Stimulated activated CD4-positive, alpha-beta T cell treated with anti-CD3 and anti-CD28 coated beads, Interleukin-1b, Interleukin-23, amount 100 ng/mL, for 4 hours (primary cell): ENCODE measurements around the gene MGAT2.
"Not testable (repeated sequence)": the region's sequence is repeated elsewhere in the genome, so short reads cannot be mapped to it uniquely, and the experiment has no call there.

Source experiments
- DNase-seq, 2 donors: peaks; one replicate each; pipeline ENCODE4 v3.0.0-alpha.2; 2020; ENCODE audit warnings: low read depth in 2 of 2

The MGAT2 gene

DNA sequence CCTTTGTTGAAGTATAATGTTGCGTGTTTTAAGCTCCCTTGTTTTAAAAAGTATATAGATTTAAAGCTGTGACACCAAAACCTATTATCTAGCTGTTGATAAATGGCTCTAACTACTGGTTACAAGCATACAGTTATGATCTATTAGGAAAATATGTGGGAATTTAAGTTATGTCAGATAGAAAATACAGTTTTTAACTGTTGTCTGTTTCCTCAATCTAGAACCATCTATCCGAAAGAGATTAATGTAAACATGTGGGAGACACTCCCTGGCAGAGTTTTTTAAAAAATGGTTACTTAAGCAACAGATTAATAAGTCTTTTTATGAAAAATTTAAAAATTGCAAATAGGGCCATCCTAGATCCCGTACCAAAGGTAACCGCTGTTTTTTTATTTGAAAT, 8.3 kb upstream of the MGAT2 start:
- DNase-seq, result no peak

DNA sequence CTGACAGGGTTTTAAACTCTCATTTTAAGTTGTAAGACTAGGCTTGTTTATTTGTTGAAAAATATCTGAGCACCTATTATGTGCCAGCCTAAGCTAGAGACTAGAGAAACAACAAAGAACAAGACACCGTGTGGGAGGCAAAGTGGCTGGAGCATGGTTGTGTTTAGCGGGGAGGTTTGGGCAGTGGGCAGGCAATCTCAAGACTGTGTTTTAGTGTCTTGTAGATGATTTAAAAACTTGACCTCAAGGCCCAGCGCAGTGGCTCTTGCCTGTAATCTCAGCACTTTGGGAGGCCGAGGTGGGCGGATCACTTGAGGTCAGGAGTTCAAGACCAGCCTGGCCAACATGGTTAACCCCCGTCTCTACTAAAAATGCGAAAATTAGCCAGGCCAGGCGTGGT, 7.9 kb upstream of the MGAT2 start:
- no peak for DNase-seq

DNA sequence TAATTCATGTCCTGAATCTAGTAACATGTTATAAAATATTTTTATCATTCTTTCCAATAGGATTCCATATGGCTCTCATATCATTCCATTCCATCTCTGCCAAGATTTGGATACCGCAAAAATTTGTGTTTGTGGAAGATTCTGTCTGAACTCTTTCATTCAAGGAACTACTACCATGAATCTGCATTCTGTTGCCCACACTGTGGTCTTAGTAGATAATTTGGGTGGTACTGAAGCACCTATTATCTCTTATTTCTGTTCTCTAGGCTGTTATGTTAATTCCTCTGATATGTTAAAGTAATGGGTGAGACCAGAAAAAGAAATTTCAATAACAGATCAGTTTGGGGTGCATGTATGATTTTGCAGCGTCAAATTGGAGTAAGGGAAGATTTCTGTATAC, 6.4 kb upstream of the MGAT2 start:
- DNase-seq, result no peak

DNA sequence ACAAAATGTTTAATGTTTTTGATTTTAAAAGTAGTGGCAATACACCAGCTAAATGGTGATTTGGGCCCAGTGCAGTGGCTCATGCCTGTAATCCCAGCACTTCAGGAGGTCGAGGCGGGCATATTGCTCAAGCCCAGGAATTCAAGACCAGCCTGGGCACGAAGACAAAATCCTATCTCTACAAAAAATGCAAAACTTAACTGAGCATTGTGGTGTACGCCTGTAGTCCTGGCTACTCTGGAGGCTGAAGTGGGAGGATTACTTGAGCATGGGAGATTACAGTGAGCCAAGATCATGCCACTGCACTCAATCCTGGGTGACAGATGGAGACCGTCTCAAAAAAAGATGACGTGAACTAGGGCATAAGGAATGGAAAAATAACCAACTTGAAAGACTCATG, 4.8 kb upstream of the MGAT2 start:
- DNase-seq, result no peak

DNA sequence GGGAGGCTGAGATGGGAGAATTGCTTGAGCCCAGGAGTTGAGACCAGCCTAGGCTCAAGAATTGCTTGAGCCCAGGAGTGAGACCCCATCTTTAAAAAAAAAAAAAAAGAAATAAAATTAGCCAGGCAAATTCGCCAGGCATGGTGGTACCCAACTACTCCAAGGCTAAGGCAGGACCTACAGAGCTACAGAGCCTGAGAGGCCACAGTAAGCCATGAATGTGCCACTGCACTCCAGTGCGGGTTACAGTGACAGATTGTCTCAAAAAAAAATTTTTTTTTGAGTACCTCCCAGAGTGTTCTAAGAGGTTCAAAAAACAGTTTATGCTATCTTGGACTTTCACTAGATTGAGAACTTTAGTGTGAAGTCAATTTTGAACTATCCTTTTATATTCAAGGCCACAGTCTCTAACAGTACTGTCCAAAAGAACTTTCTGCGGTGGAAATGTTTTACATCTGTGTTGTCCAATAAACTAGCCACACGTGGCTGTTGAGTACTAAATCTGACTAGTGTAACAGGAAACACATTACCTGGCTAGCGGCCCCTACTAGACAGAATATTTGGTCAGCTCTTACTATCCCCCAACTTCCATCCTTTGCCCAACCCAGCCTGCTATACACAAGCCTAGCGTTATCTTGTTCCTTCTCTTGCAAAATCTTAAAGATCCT, 2.6 kb upstream of the MGAT2 start:
- no peak for DNase-seq

DNA sequence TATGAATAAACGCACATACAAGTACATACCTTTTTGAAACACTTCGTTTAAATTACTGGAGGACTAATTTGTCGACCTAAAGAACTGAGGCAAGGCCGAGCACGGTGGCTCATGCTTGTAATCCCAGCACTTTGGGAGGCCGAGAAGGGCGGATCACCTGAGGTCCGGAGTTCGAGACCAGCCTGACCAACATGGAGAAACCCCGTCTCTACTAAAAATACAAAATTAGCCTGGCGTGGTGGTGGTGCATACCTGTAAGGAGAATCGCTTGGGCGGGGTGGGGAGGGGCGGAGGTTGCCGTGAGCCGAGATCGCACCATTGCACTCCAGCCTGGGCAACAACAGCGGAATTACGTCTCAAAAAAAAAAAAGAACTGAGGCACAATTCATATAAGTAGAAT, 1.3 kb upstream of the MGAT2 start:
- not testable (repeated sequence) for DNase-seq

DNA sequence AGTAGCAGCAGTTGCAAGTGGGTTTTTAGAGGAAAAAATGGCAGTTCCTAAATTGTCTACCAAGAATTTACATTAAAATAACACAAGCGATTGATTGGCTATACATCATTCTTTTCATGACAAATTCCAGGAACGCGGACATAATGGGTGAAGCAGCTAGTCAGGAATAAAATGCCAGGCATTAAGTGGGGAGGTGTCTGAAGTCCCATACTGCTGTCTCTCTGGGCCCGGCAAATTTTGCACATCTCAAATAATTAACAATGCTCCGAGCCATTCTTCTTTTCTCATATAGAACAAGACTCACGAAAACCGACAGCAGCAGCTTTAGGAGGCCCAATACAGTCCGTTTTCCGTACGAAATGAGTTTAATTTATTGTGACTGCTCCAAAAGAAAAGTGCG, 869 bp upstream of the MGAT2 start:
- DNase-seq, result no peak

DNA sequence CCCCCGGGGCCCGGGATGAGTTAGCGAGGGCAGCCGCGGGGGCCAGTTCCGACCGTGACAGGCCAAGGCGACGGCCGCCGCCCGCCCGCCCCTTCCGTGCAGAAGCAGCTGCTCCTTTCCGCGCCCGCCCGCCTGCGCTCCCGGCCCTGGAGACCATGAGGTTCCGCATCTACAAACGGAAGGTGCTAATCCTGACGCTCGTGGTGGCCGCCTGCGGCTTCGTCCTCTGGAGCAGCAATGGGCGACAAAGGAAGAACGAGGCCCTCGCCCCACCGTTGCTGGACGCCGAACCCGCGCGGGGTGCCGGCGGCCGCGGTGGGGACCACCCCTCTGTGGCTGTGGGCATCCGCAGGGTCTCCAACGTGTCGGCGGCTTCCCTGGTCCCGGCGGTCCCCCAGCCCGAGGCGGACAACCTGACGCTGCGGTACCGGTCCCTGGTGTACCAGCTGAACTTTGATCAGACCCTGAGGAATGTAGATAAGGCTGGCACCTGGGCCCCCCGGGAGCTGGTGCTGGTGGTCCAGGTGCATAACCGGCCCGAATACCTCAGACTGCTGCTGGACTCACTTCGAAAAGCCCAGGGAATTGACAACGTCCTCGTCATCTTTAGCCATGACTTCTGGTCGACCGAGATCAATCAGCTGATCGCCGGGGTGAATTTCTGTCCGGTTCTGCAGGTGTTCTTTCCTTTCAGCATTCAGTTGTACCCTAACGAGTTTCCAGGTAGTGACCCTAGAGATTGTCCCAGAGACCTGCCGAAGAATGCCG, 699 bp downstream of the MGAT2 start:
- DNase-seq, result peak in 1 of 2 donors; percentile 50

DNA sequence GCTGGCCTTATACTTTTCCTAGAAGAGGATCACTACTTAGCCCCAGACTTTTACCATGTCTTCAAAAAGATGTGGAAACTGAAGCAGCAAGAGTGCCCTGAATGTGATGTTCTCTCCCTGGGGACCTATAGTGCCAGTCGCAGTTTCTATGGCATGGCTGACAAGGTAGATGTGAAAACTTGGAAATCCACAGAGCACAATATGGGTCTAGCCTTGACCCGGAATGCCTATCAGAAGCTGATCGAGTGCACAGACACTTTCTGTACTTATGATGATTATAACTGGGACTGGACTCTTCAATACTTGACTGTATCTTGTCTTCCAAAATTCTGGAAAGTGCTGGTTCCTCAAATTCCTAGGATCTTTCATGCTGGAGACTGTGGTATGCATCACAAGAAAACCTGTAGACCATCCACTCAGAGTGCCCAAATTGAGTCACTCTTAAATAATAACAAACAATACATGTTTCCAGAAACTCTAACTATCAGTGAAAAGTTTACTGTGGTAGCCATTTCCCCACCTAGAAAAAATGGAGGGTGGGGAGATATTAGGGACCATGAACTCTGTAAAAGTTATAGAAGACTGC, 1.5 kb downstream of the MGAT2 start:
- no peak for DNase-seq

DNA sequence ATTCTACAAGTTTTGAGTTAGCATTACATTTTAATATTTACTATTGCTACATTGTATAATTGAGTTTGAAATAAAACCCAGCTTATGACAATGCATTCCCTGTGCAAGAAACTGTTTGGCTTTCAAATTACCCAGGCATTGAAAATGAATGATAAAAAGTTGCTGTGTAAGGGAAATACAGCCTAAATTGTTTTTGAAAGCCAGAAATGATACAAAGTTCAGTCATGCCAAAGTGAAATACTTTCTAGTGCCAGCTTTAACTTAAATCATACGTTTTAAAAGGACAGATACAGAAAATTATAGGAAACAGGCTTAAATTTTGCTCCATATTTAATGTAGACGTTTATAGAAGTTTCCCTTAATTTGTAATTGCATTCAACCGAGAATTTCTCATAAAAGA, 2.8 kb downstream of the MGAT2 start:
- no peak for DNase-seq

DNA sequence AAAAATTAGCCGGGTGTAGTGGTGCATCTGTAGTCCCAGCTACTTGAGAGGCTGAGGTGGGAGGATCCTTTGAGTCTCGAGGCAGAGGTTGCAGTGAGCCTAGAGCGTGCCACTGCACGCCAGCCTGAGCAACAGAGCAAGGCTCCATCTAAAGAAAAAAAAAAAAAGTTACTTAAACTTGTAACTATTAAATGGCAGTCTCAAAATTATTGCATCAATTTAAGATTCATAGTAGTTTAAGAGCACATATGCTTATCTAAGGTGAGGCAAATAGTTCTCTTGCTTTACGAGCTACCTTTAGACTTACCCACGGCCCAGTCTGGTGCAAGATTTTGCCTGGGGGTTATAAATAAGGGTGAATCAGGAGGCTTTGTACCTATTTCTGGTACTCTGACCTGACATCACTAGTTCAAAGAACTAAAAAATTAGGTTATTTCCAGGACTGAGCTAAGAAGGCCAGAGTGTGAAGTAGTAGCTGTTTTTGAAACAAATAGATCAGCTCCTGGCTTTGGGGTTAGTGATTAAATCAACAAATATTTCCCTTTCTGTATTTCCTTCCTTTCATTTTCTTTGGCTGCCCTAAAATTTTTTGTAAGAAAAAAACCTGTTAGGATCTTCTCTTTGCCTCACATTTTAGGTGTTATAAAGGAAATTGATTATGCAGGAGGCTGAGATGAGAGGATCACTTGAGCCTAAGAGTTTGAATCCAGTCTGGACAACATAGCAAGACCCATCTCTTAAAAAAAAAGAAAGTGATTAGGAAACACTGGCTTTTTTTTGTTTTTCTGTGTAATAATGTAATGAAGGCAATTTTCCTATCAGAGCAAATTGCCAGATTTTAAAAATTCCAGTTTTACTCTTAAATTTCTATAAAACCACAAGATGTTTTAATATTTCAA, 3.6 kb downstream of the MGAT2 start:
- DNase-seq, result no peak

DNA sequence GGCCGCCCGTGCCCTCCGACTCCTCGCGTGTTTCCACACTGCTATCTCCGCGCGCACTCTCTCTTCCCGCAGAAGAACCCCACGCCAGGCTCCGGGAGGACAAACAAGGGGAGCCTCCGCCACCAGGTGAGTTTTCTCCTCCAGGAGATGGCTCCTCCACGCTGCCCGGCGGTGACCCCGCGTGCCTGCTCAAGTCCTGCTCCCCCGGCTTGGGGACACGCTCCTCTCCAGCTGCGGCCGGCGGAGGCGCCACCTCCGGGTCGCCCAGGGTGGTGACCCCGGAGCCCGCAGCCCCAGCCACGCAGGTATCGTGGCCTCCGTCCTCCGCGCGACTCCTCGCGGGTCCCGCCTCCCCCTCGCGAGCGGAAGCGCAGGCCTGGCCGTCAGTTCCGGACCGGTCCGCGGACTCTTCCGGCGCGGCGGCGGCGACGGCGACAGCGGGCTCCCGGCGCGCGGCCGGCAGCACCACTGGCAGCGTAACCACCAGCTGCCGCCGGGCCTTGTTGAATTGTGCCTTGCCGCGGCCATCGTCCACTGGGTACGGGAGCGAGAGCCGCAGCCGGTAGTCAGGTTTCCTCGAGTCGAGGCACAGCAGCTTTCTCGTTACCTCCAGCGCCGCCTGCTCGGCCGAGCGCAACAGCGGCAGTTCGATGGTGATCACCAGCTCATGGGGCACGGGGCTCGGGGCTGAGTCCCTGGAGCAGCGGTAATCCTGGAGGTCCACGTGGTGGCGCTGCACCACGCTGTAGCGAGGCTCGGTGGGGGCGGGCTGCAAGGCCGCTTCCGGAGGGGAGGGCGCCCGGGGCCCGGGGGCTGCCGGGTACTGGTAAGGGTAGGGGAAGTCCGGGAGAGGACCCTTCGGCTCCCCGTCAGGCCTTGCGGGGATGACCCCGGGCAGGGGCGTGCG, 13.3 kb downstream of the MGAT2 start:
- peak; percentile 92 to 95 for DNase-seq

DNA sequence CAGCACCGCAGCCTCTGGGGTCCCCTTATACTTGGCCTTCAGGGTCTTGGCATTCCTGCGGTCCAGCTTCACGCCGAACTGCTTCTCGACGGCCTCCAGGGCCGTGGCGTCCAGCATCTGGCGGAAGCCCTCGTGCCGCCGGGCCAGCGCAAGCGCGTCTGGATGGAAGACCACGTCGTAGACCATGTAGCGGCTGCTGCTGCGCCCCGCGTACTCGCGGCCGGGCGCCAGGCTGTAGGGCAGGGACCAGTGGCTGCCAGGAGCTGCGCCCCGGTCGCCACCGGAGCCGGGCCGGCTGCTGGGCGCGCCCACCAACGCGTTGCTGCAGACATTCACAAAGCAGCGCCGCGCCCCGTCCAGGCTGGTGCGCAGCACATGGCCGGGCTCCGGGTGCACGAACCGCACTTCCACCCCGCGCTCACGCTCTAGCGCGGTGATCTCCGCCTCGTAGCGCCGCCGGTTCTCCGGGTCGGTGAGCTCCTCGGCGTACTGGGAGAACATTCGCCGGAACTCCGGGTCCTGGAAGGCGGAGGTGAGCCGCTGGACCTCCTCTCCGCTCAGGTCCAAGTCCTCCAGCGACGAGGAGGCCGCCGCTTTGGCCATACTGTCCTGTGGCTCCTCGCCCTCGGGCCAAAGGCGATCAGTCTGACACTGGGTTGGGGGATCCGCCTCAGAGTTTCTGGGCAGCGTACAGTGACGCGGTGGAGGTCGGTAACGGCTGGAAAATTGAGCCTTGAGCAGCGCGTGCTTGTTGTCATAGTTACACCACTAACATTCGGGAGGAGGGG, 14.1 kb downstream of the MGAT2 start, which contains the start of gene DNAAF2:
Gene DNAAF2 (minus strand): TSS at position 698 of the 788 bp plus-strand sequence. CDS start 95 bp downstream, at position 603.
- DNase-seq, result peak; percentile 47 to 50

DNA sequence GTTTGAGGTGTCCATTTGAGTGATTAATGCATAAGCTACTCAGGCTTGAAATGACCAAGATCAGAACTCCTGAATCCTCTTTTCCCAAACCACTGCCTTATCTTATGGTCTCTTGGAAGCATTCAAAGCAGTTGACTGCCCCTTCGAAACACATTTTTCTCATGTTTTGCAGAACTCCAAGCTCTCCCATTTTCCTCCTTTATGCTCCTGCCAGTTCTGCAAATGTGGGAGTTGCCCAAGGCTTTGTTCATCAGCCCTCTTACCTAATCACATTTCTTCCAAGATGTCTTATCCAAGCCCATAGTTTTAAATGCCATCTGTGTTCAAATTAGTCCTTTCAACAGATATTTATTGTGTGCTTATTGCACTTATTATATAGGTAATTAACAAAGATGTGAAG, 16.3 kb downstream of the MGAT2 start:
- no peak for DNase-seq

DNA sequence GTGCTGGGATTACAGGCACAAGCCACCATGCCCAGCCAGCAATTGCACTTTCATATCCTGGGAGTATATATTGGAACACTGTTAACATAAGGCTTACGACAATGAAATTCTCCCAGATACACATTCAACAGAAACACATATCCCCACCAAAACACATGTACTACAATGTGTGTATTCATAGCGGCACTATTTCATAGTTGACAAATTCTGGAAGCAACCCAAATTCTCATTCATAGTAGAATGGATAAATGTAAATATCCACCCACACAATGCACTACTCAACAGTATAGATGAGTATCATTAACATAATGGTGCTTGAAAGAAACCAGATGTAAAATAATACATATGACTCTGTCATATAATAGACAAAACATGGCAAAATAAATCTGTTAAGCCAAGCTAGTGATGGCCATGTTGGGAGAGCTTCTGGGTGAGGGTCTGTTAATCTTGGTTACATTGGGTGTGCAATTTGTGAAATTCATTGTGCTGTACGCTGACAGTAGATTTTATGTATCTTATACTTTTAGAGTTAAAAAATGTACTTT, 17.0 kb downstream of the MGAT2 start:
- no peak for DNase-seq

DNA sequence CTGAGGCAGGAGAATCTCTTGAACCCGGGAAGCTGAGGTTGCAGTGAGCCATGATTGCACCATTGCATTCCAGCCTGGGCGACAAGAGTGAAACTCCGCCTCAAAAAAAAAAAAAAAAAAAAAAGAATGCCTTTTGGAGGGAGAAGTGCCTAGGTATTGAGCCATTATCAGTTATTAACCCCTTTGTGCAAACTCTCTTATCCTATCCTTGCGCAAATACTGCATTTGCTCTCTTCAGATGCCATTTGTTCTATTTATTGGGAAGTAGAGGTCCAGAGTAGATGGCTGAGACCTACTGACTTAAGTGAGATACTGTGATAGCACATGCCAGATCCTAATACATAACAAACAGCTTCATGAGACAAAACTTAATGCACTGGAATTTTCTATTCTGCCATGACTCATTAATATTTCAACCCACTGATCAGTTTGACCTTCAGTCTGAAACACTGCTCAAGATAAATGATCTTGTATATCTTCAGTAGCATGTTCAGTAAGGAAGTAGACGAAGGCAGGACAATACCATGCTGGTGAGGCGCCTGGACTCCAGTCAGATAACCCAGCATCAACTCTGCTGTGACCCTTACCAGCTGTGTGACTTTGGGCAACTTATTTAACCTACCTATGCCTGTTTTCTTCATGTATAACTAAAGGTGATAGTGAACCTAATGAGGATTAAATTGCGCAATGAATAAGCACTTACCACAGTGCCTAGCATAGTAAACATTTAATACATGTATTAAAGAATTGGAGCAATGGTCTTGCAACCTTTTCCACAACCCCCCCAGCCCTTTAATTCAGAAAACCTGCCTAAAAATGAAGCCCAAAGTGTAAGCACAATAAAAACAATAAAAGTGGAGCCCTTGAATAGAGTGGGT, 20.2 kb downstream of the MGAT2 start:
- no peak for DNase-seq

DNA sequence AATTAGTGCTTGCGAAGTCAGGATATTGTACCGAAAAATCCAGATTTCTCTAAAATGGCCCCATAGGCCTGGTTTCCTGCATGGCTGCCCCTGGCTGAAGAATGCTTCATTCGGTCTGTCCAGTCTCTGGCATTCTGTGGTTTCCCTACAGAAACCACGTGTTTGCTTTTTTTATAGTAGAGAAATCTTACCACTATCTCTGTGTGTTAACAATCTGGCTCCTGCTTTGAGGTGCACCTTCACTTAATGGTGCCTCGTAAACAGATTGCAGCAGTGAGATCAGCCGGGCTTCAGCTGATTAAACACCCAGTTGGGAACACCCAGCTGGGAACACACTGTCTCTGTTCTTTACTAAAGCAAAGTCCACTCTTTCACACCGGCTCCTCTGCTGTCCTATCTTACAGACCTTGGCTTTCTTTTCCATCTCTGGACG, 21.1 kb downstream of the MGAT2 start:
- DNase-seq, result no peak

DNA sequence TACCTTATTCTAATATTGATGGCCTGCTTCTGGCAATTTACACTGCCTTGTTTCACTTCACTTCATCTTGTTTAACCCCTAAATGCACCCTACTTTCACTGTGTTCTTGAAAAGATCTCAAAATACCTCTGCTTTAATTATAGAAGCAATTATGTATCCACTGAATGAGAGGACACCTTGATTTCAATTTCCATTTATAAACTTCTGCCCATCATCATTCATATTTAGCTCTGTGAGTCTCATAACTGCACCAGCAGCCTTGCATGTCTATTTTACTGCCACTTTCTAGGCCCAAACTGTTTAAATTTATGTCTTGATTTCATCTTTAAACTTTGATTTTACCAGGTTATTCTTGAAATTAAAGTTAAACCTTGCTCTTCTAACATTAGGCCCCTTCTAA, 21.6 kb downstream of the MGAT2 start:
- no peak for DNase-seq

DNA sequence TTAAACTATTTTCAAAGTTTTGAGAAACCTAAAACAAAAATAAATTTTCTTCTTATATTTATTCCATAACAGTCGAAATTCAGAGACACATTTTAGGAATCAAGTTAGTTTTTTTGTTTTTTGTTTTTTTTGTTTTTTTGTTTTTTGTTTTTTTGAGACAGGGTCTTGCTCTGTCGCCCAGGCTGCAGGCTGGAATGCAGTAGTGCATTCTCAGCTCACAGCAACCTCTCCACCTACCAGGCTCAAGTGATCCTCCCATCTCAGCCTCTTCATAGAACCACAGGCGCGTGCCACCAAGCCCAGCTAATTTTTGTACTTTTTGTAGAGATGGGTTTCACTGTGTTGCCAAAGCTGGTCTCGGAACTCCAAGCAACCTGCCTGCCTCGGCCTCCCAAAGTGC, 32.9 kb downstream of the MGAT2 start:
- DNase-seq, result no peak
